Stimulated activated CD4-positive, alpha-beta T cell treated with anti-CD3 and anti-CD28 coated beads, Interleukin-1b, Interleukin-23, amount 100 ng/mL, for 48 hours (primary cell): Measurements from ENCODE around the gene GTF2F1.
"Not testable (repeated sequence)": the region's sequence is repeated elsewhere in the genome, so short reads cannot be mapped to it uniquely, and the experiment has no call there.

Experiments
- DNase-seq: peaks from one replicate; pipeline ENCODE4 v3.0.0-alpha.2; 2020

Gene GTF2F1

GRCh38 chr19:6383188-6383587 is 9.8 kb downstream of the GTF2F1 start:
- DNase-seq = no peak

- no peak for DNase-seq
These were observed 11.8 kb downstream of the GTF2F1 start for GRCh38 chr19:6381030-6381750.

GRCh38 chr19:6379744-6380143 is 13.2 kb downstream of the GTF2F1 start:
- DNase-seq = no peak

- no peak for DNase-seq
These were observed 14.5 kb downstream of the GTF2F1 start for GRCh38 chr19:6378486-6378885.

- DNase-seq = no peak
These were observed 14.9 kb downstream of the GTF2F1 start for GRCh38 chr19:6378041-6378440.

GRCh38 chr19:6376512-6377190 is 16.3 kb downstream of the GTF2F1 start:
- DNase-seq = no peak

GRCh38 chr19:6375411-6376010 is 17.5 kb downstream of the GTF2F1 start, which contains the start of gene PSPN:
Gene PSPN (minus strand): TSS chr19:6375933. CDS start chr19:6375849, 84 bp downstream.
- no peak for DNase-seq

- no peak for DNase-seq
These were observed 18.1 kb downstream of the GTF2F1 start for GRCh38 chr19:6374711-6375410.

- no peak for DNase-seq
These were observed 18.7 kb downstream of the GTF2F1 start for GRCh38 chr19:6374161-6374709.

- DNase-seq = no peak
These were observed 19.2 kb downstream of the GTF2F1 start for GRCh38 chr19:6373813-6374108.

GRCh38 chr19:6373096-6373812 is 19.7 kb downstream of the GTF2F1 start:
- peak; percentile 100 for DNase-seq

- peak; percentile 98 for DNase-seq
These were observed 20.3 kb downstream of the GTF2F1 start, which contains the start of gene ALKBH7 for GRCh38 chr19:6372594-6373095. Gene ALKBH7 (plus strand): TSS chr19:6372794. CDS start chr19:6372821, 27 bp downstream.

GRCh38 chr19:6364353-6364752 is 28.6 kb downstream of the GTF2F1 start:
- no peak for DNase-seq

GRCh38 chr19:6362351-6362801 is 30.6 kb downstream of the GTF2F1 start:
- DNase-seq = peak; percentile 27

GRCh38 chr19:6362027-6362350 is 31.0 kb downstream of the GTF2F1 start:
- DNase-seq = no peak

- not testable (repeated sequence) for DNase-seq
These were observed 32.1 kb downstream of the GTF2F1 start for GRCh38 chr19:6360857-6361216.

- DNase-seq = not testable (repeated sequence)
These were observed 32.5 kb downstream of the GTF2F1 start for GRCh38 chr19:6360445-6360844.

GRCh38 chr19:6359568-6360341 is 33.2 kb downstream of the GTF2F1 start:
- no peak for DNase-seq

- no peak for DNase-seq
These were observed 35.0 kb downstream of the GTF2F1 start for GRCh38 chr19:6358003-6358402.

- DNase-seq = no peak
These were observed 35.8 kb downstream of the GTF2F1 start for GRCh38 chr19:6357174-6357573.

- DNase-seq = not testable (repeated sequence)
These were observed 37.5 kb downstream of the GTF2F1 start for GRCh38 chr19:6355321-6356040.
